ENCODE data around the gene HBA1. TPM values are rescaled to one million over a fixed set of nuclear protein-coding genes. Genes with fewer than 3 reads are reported as not detected.

The HBA1 gene
- total RNA-seq, 1 experiment from 2014 or later, result 3.4 TPM

DNA sequence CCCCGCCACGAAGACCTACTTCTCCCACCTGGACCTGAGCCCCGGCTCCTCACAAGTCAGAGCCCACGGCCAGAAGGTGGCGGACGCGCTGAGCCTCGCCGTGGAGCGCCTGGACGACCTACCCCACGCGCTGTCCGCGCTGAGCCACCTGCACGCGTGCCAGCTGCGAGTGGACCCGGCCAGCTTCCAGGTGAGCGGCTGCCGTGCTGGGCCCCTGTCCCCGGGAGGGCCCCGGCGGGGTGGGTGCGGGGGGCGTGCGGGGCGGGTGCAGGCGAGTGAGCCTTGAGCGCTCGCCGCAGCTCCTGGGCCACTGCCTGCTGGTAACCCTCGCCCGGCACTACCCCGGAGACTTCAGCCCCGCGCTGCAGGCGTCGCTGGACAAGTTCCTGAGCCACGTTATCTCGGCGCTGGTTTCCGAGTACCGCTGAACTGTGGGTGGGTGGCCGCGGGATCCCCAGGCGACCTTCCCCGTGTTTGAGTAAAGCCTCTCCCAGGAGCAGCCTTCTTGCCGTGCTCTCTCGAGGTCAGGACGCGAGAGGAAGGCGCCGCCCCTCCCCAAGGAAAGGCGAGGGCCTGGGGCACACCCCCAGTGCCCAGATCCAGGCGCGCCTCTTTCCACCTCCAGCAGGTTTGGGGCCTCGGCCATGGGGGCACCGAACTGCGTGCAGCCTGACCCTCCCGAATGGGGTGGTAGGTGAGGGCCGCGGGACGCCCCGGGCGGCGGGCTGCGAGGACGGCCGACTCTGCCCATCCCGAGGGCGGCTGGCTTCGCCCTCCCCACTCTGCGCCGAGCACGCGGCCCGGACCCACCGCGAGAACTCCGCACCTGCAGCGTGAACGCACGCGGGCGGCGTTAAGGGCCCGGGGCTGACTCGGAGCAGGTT is 4.4 kb downstream of the HBA1 start (continued):
- TF ChIP-seq MXD4 (CRISPR knock-in tag; IDR thresholded peaks at IDR 0.05; ENCODE audit: borderline replicate concordance), result no peak
- TF ChIP-seq ZNF416 (CRISPR knock-in tag; IDR thresholded peaks at IDR 0.05), result no peak
- TF ChIP-seq NFYB (CRISPR knock-in tag; conservative IDR thresholded peaks at IDR 0.05; ENCODE audit: low read depth), result peak; percentile 57
- peak; percentile 94 for TF ChIP-seq PRRX2 (CRISPR knock-in tag; IDR thresholded peaks at IDR 0.05)
- TF ChIP-seq GTF2I (CRISPR knock-in tag; conservative IDR thresholded peaks at IDR 0.05), result no peak
- peak; percentile 93 for TF ChIP-seq E2F4 (CRISPR knock-in tag; IDR thresholded peaks at IDR 0.05; ENCODE audit: borderline replicate concordance, low read depth)
- peak; percentile 94 for TF ChIP-seq ATF2 (CRISPR knock-in tag; IDR thresholded peaks at IDR 0.05; ENCODE audit: borderline replicate concordance, low read depth)
- TF ChIP-seq, protein P1, sequence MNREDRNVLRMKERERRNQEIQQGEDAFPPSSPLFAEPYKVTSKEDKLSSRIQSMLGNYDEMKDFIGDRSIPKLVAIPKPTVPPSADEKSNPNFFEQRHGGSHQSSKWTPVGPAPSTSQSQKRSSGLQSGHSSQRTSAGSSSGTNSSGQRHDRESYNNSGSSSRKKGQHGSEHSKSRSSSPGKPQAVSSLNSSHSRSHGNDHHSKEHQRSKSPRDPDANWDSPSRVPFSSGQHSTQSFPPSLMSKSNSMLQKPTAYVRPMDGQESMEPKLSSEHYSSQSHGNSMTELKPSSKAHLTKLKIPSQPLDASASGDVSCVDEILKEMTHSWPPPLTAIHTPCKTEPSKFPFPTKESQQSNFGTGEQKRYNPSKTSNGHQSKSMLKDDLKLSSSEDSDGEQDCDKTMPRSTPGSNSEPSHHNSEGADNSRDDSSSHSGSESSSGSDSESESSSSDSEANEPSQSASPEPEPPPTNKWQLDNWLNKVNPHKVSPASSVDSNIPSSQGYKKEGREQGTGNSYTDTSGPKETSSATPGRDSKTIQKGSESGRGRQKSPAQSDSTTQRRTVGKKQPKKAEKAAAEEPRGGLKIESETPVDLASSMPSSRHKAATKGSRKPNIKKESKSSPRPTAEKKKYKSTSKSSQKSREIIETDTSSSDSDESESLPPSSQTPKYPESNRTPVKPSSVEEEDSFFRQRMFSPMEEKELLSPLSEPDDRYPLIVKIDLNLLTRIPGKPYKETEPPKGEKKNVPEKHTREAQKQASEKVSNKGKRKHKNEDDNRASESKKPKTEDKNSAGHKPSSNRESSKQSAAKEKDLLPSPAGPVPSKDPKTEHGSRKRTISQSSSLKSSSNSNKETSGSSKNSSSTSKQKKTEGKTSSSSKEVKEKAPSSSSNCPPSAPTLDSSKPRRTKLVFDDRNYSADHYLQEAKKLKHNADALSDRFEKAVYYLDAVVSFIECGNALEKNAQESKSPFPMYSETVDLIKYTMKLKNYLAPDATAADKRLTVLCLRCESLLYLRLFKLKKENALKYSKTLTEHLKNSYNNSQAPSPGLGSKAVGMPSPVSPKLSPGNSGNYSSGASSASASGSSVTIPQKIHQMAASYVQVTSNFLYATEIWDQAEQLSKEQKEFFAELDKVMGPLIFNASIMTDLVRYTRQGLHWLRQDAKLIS (CRISPR knock-in tag; IDR thresholded peaks at IDR 0.05; ENCODE audit: borderline replicate concordance), result peak; percentile 92; the same call in 1 of the 2 replicates
- TF ChIP-seq, protein P2, sequence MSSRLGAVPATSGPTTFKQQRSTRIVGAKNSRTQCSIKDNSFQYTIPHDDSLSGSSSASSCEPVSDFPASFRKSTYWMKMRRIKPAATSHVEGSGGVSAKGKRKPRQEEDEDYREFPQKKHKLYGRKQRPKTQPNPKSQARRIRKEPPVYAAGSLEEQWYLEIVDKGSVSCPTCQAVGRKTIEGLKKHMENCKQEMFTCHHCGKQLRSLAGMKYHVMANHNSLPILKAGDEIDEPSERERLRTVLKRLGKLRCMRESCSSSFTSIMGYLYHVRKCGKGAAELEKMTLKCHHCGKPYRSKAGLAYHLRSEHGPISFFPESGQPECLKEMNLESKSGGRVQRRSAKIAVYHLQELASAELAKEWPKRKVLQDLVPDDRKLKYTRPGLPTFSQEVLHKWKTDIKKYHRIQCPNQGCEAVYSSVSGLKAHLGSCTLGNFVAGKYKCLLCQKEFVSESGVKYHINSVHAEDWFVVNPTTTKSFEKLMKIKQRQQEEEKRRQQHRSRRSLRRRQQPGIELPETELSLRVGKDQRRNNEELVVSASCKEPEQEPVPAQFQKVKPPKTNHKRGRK (CRISPR knock-in tag; IDR thresholded peaks at IDR 0.05; ENCODE audit: borderline replicate concordance), result no peak; the same call in 1 of the 2 replicates
- TF ChIP-seq, protein P3, sequence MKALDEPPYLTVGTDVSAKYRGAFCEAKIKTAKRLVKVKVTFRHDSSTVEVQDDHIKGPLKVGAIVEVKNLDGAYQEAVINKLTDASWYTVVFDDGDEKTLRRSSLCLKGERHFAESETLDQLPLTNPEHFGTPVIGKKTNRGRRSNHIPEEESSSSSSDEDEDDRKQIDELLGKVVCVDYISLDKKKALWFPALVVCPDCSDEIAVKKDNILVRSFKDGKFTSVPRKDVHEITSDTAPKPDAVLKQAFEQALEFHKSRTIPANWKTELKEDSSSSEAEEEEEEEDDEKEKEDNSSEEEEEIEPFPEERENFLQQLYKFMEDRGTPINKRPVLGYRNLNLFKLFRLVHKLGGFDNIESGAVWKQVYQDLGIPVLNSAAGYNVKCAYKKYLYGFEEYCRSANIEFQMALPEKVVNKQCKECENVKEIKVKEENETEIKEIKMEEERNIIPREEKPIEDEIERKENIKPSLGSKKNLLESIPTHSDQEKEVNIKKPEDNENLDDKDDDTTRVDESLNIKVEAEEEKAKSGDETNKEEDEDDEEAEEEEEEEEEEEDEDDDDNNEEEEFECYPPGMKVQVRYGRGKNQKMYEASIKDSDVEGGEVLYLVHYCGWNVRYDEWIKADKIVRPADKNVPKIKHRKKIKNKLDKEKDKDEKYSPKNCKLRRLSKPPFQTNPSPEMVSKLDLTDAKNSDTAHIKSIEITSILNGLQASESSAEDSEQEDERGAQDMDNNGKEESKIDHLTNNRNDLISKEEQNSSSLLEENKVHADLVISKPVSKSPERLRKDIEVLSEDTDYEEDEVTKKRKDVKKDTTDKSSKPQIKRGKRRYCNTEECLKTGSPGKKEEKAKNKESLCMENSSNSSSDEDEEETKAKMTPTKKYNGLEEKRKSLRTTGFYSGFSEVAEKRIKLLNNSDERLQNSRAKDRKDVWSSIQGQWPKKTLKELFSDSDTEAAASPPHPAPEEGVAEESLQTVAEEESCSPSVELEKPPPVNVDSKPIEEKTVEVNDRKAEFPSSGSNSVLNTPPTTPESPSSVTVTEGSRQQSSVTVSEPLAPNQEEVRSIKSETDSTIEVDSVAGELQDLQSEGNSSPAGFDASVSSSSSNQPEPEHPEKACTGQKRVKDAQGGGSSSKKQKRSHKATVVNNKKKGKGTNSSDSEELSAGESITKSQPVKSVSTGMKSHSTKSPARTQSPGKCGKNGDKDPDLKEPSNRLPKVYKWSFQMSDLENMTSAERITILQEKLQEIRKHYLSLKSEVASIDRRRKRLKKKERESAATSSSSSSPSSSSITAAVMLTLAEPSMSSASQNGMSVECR (CRISPR knock-in tag; IDR thresholded peaks at IDR 0.05; ENCODE audit: borderline replicate concordance), result peak; percentile 98
- peak; percentile 87; the same call in 1 of the 2 replicates for TF ChIP-seq TEAD4 (CRISPR knock-in tag; IDR thresholded peaks at IDR 0.05)
- peak; percentile 79; the same call in 1 of the 2 replicates for TF ChIP-seq ZNF219 (CRISPR knock-in tag; IDR thresholded peaks at IDR 0.05; ENCODE audit: borderline replicate concordance)
- peak; percentile 89 for TF ChIP-seq GABPB1 (CRISPR knock-in tag; IDR thresholded peaks at IDR 0.05)
- TF ChIP-seq, protein P4, sequence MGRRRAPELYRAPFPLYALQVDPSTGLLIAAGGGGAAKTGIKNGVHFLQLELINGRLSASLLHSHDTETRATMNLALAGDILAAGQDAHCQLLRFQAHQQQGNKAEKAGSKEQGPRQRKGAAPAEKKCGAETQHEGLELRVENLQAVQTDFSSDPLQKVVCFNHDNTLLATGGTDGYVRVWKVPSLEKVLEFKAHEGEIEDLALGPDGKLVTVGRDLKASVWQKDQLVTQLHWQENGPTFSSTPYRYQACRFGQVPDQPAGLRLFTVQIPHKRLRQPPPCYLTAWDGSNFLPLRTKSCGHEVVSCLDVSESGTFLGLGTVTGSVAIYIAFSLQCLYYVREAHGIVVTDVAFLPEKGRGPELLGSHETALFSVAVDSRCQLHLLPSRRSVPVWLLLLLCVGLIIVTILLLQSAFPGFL (CRISPR knock-in tag; IDR thresholded peaks at IDR 0.05; ENCODE audit: borderline replicate concordance), result peak; percentile 93
- TF ChIP-seq, protein P5, sequence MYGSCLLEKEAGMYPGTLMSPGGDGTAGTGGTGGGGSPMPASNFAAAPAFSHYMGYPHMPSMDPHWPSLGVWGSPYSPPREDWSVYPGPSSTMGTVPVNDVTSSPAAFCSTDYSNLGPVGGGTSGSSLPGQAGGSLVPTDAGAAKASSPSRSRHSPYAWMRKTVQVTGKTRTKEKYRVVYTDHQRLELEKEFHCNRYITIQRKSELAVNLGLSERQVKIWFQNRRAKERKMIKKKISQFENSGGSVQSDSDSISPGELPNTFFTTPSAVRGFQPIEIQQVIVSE (CRISPR knock-in tag; IDR thresholded peaks at IDR 0.05; ENCODE audit: borderline replicate concordance), result no peak; the same call in 1 of the 2 replicates
- TF ChIP-seq, protein P6, sequence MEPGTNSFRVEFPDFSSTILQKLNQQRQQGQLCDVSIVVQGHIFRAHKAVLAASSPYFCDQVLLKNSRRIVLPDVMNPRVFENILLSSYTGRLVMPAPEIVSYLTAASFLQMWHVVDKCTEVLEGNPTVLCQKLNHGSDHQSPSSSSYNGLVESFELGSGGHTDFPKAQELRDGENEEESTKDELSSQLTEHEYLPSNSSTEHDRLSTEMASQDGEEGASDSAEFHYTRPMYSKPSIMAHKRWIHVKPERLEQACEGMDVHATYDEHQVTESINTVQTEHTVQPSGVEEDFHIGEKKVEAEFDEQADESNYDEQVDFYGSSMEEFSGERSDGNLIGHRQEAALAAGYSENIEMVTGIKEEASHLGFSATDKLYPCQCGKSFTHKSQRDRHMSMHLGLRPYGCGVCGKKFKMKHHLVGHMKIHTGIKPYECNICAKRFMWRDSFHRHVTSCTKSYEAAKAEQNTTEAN (CRISPR knock-in tag; IDR thresholded peaks at IDR 0.05), result peak; percentile 99
- no peak; the same call in 1 of the 2 replicates for TF ChIP-seq CBFB (CRISPR knock-in tag; IDR thresholded peaks at IDR 0.05; ENCODE audit: low read depth)
- TF ChIP-seq MYBL2 (CRISPR knock-in tag; IDR thresholded peaks at IDR 0.05), result peak; percentile 97

Data from WTC11 (cell line).